Ramos (cell line): ENCODE measurements around the gene CNKSR2.

ENCODE experiments used
- in situ Hi-C: fragments of 300-500 bp; cut with MboI; formaldehyde crosslinking; loops from one replicate; pipeline ENCODE4 v1.14.3; 2022; ENCODE audit warnings: low sequenced_read_pairs; ENCODE audit not compliant: unreplicated experiment

The CNKSR2 gene

DNA sequence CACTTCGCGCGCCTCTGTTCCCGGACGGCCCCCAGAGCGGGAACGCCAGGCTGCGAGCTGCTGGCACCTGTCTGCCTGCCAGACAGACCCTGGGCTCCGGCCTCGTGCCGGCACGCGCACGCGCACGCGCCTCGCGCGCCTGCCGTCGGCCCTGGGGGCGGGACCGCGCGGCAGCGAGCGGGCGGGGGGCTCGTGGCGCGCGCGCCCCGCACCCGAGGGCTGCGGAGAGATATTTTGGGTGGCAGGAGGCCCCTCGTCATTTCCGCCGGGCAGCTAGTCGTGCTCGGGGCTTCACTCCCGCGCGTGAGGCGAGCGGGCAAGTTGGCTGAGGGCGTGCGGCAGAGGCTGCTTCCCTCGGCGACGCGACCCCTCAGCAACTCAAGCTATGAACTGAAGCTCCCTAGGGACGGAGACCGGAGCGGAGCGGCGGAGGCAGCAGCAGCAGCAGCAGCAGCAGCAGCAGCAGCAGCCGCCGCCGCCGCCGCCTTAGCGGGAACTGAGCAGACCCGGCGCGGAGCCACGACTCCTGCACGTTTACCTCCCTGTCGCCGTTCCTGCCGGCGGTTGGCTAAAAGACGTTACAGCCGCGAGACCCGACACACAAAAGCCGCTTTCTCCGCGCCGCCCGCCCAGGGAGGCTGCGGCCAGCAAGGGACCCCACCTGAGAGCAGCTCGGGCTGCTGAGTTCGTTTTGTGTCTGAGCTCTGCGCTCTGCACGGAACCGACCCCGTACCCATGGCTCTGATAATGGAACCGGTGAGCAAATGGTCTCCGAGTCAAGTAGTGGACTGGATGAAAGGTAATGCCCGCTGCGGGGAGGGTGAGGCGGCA, at the start of gene CNKSR2:
CNKSR2 (plus strand) TSS at position 256 of the 831 bp plus-strand sequence; CDS start at position 736, 480 bp downstream.
- in situ Hi-C loops, result no loop called here

DNA sequence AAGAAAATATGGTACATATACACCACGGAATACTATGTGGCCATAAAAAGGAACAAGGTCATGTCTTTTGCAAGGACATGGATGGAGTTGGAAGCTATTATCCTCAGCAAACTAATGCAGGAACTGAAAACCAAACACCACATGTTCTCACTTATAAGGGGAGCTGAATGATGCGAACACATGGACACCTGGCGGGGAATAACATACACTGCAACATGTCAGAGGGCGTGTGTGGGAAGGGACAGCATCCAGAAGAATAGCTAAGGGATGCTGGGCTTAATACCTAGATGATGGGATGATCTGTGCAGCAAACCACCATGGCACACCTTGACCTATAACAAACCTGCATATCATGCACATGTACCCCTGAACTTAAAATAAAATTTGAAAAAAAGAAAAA, 19.5 kb upstream of the CNKSR2 start:
- in situ Hi-C loops, result no loop called here

DNA sequence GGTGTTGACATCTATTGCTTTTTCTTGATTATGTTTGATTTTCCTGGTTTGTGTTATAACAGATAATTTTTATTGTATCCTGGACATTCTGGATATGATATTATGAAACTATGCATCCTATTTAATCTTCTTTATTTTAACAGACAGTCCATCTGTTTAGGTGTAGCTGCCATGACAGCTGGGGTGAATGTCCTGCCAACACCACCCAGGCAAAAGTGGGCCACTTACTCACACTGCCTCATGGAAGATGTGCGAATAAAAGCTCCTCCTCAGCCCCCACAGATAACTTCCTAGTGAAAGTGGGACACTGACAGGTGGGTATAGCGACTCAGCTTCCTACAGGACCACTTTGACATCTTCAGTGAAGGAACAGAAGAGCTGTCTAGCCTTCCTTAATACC, 18.4 kb upstream of the CNKSR2 start:
- in situ Hi-C loops, result no loop called here

DNA sequence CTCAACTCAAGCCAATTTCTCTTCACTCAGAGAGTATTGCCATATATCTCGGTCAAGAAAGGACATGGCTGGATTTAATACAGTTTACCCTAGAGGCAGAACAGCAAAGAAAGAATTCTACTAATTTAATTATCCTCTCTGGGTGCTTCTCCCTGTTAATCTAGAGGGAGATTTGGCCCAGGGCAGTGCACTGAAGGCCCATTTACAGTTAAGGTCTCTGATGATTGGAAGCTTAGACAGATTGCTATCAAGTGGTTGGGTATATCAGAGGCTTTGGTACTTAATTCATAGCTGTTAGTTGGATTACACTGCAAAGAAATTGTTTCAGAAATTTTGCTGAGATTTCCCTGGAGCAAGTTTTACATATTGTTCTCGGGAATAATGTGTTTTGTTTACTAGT, 4.6 kb upstream of the CNKSR2 start:
- in situ Hi-C loops, result no loop called here

DNA sequence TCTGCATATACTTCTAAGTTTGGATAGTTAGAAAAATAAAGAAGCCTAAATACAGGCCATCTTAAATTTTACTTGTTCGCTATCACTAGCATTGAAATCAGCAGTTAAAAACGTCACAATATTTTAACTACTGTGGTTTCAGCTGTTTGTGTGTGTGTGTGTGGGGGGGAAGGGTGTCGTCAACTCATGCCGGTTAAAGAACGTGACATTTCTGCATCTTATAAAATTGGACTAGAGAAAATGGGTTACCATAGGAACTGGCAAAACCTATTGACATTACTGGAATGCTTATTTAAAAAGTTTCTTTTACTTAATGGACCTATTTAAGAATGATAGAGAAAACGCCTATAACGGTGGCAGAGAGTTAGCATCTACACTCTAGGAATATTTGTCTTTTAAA, 1.2 kb upstream of the CNKSR2 start:
- in situ Hi-C loops, result no loop called here

DNA sequence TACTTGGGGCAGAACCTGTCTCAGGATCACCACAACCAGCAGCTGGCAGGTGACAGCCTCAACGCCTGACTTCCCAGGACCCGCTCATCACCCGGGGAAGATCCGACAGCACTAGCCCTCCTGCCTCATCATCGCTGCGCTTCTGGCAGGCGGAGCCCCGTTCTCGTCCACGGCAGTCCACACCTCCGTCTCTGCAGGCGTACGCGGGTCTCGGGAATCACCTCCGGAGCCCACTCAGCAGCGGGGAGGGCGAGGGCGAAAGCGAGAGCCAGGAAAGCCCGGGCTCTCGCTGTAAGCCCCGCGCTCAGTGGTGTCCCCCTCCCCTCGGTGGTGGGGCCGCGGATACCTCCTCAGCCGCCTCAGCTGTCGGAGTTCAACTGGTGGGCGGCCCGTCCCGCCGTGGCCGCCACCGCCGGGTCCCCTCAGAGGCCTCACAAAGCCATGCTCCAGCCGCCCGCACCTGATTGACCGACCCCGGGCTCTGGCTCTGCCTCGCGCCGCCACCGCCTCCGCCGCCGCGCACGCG, 518 bp upstream of the CNKSR2 start:
- in situ Hi-C loops, result no loop called here

DNA sequence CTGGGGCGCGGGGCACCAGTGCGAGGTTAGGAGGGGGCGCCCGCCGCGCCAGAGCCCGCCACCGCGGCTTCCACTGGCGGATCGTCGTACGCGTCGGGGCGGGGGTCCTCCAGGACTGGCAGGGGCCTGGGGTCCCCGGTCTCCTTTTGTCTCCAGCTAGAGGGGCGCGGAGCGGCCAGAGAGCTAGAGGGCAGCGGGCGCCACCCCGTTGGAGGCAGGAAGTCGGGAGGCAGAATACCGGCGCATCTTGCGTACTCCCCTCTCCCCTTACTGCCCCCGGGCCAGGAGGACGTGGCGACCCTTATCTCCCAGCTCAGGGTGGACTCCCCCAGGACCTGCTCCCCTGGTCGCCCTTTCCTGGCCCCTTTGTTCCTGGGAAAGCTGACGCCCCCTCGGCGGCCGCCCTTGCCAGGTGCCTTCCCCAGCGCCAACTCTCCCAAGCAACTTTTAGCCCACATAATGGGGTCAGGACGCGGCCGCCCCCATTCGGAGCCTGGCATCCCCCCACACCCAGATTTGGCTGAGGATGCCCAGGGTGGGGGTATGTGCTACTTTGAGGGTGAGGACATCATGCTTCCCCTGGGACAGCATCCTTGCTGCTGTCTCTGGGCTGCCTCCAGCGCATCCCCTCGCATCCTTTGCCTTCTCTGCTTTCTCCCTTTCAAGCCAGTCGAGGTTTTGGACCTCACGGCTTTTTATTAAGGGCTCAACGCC, 933 bp downstream of the CNKSR2 start:
- in situ Hi-C loops, result no loop called here

DNA sequence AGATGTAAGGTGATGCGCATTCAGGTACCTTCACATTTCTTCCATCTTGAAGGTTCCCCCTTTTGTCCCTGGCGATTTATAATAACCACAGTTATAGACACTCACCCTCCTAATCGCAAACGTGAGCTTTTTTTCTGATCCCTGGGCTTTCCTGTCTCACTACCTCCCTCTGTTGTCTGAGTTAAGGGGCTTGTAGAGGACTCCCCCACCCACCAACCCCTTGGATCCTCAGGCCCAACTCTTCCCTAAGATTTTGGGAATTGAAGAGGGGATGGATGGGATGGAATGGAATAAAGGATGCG, 1.4 kb downstream of the CNKSR2 start:
- in situ Hi-C loops, result no loop called here

DNA sequence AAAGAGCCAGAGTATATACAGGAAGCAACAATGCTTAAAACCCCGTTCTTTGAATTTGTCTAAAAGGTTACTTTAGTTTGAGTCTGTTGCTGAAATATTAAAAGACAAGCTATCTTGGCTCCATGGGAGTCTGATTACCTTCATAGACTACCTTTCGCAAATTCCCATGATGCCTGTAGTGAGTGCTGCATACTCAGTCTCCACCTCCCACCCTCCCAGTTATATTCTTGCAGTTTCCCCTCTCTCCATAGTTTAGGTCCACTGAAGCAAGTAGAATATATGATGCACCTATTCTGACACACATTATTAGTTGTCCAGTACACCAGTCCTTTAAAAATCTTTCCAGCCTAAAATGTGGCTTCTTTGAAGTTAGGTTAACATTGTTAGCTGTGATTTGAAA, 2.4 kb downstream of the CNKSR2 start:
- in situ Hi-C loops, result no loop called here

DNA sequence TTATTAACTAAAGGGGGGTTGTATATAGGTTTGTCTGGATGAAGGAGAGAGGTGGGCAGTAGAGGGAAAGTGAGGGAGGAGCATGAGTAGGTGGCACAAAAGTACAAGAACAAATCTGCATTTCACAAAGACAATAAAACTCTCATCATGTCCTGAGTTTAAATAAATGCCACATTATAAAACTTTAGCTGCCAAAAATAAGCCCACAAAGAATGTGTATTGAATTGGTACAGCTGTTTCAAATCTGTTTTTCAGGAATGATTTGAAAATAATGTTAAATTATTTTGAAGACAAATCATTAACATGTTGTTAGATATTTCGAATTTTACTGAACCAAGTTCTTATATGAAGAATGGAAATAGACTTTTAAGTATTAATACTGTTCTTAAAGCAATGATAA, 5.8 kb downstream of the CNKSR2 start:
- in situ Hi-C loops, result no loop called here

DNA sequence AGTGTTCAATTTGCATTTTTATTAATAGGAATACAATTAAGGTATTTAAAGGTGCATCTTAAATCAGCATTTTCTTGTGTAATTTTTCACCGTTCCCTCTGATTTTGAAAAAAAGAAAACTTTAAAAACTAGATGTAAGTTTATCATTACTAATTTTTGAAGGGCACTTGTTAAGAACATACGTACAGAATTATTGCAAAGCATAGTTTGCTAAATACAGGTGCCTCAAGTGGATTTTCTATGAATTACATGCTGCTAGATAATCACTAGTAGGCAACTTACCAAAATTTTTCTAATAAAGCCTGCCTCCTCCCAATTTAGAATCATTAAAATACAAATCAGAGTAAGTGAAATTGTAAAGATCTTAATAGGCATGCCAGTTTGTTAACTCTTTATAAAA, 8.5 kb downstream of the CNKSR2 start:
- in situ Hi-C loops, result no loop called here

DNA sequence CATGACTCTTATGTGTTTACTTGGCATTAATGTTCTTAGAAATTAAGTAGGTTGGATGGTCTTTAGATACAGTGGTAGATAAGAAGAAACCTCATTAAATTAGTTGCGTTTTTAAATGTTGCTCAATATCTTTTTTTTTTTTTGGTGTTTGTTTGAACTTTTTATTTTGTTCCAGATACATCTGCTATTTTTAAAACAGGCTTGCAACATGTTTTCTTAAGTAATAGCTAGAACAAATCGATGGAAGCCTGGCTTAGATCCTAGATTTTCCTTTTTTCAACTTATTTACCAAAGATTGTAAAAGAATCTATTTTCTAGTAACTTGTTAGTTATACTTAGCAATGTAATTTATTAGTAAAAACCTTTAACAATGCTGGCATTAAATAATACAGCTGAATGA, 9.3 kb downstream of the CNKSR2 start:
- in situ Hi-C loops, result no loop called here

DNA sequence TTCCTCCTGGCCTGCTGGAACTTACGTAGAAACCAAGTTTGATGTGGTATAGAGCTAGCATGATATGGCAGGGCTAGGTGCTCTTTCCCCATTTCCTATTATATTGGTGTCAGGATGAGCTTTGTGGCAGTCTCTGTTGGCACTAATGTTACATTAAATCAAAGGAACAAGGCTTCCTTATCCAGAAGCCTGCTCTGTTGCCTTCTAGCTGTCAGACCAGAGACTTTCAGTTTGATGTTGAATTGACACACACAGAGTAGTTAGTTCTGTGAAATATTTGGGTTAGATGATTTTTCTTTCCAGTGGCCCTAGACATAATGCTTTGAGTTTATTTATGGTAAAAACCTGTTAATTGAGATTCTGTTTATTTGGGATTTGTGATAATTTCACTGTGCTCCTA, 10.0 kb downstream of the CNKSR2 start:
- in situ Hi-C loops, result no loop called here

DNA sequence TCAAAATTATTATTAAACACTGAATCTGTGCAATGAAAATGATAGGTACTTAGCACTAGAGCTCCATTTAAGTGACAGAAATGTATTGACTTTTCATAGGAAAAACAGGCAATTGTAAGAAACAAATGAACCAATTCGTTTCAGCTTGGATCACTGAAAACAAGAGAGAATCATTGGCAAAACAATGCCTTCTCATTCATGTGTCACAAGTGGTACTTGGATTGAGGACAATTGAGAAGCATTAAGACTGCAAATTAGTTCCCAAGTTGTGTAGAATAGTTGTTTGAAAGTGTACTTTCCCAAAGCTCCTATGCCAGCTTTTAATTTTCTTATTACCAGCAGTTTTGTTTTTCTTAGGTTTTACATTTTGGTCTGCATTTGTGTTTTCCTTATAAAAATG, 20.6 kb downstream of the CNKSR2 start:
- in situ Hi-C loops, result no loop called here

DNA sequence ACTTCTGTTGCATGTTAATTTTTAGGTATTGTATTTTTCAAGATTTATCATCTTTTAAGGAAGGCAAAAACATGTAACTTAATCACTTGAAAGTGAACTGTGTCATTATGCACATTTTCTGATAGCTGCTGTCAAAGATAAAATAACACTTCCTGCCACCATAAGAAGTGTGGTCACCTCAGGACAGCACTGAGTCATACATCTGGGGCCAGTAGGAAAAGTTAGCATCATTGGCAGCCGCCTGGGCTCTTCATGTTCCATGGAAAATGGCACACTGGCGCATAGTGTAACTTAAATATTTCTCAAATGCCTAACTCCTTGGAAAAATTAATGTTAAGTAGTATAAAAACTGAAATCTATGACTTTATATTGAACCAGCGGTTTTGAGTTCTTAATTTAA, 24.2 kb downstream of the CNKSR2 start:
- in situ Hi-C loops, result no loop called here

DNA sequence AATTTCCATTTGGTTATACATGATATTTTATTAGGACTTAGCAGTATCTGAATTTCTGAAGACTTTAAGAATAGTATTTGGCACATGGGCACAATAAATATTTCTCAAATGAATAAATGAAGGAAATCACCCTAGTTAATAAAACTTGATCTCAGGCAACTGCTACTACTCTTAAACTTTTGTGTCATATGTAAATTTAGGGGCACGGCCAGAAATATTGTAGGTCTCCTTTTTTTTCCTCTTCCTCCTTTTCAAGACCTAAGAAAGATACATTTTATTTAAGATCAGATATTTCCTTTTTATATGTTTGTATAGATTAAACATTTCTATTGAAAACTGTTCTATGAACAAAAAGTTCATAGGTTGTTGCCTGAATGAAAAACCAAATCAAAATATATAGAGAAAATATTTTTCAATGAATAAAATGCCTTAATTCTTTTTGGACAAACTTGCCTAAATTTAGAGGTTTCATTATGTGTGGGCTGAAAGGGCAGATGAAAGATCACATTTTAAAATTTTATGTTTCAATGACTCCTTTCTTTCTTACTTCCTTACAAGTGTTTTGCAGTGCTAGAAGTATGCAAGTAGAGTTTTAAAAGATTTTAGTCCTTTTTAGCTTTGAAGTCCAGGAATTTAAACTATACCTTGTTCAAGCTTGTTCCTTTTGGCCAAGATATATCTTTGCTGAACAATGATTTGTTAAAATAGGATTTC, 26.3 kb downstream of the CNKSR2 start:
- in situ Hi-C loops, result no loop called here

DNA sequence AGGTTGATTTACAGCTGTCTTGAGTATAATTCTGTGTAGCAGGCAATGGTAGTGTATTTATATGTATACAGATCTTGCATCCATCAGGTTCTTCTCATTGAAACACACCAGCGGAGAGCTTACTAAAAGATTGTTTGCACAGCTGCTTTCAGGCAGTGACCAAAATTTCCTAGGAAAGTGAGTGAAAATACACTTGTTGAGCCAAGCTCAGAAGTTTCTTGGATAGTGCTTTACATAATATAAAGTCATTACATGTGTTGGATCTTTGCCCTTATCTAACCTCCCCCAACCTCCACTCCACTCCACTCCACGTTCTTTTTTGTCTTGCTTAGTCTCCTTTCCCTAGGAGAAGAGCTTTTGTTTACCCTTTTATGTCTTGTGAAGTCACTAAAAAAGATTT, 34.1 kb downstream of the CNKSR2 start:
- in situ Hi-C loops, result no loop called here

DNA sequence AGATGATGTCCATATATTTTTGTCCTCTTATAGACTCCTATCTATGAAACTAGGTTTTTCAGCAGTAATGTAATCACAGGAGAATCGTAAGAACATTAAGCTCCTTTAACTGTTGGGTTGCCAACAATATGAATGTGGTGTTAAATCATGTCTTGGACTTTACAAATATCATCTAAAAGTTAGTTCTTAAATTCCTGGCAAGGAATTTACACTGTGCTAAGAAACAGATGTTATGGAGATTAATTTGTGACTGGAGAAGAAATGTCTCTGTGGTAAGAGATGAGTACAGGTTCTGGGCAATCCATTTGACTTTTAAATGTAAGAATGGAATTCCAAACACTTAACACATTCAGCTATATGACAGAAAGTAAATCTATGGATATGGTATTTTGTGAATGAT, 34.6 kb downstream of the CNKSR2 start:
- in situ Hi-C loops, result no loop called here

DNA sequence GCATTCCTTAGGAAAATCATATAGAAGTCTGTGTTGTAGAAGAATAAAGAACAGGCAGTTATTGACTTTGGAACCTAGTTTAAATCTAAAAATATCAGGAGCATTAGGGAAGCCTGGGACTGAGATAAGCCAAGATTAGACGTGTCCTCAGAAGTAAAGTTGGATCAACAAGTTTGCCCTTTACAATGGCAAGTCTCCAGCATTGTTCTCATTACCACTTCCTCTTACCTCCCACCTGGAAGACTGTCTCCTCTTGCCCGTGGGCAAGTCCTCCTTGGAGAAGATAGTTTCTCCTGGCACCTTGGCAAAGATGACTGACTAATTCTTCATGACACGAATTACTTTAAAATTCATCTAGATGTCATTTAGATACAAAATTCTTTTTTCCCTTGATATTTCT, 37.8 kb downstream of the CNKSR2 start:
- in situ Hi-C loops, result no loop called here

DNA sequence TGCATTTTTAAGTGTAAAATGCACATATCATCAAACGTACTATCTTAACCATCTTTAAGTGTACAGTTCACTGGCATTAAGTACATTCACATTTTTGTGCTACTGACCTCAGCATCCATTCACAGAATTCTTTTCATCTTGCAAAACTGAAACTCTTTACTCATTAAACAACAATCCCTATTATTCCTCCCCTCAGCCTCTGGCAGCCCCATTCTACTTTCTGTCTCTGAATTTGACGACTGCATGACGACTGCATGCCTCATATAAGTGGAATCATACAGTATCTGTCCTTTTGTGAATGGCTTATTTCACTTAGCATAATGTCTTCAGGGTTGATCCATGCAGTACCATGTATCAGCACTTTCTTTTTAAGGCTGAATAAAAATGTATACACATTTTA, 38.7 kb downstream of the CNKSR2 start:
- in situ Hi-C loops, result no loop called here

DNA sequence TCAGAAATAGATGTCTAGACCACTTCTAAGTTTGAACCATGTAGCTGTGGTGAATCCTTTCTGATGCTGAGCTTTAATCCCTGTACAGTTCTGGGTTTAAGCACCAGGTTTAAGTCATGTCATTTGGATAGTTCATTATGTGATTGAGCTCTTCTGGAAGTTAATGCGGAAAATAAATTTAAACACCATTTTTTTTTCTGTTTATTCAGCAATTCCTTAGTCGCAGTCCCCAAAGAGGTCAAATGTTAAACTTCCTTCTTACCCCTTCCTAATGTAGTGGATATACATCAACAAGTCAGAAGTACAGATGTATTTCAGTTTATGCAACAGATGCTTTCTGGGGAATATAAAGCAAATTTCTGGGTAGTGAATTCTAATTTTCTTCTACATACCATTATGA, 52.9 kb downstream of the CNKSR2 start:
- in situ Hi-C loops, result no loop called here
